Measurements from ENCODE around the gene PIH1D1. TPM values are rescaled to one million over a fixed set of nuclear protein-coding genes. Genes with fewer than 3 reads are reported as not detected.

Gene PIH1D1
- total RNA-seq, 2 experiments from 2014 or later = 124 to 126 TPM

- ATAC-seq (peak; percentile 51), DNase-seq (peak; percentile 56)
- Mint-ChIP-seq H3K36me3 (ENCODE audit: low read depth) (no peaks in the 10 kb centered on the region), H3K9me3 (no peaks in the 10 kb centered on the region), H3K4me1 (ENCODE audit: low read depth) (peaks cover 50% of the 10 kb centered on the region), H3K27me3 (peaks cover 85% of the 10 kb centered on the region), H3K27ac (no peak overlapping the region), H3K4me3 (peak overlapping the region; percentile 6)
- TF ChIP-seq CTCF (IDR thresholded peaks at IDR 0.05) = no peak
- CTCF ChIA-PET = interaction anchor here (1.9 kb wide), 1 partner anchor 32 kb away, joined by 10 read pairs; no protein-coding TSS in a partner anchor
- intact Hi-C loops (cut with micrococcal nuclease) = no loop called here
- POLR2A ChIA-PET = interaction anchor here (0.7 kb wide), 1 partner anchor 25 kb away, joined by 3 read pairs; no protein-coding TSS in a partner anchor
Observed at GRCh38 chr19:49423985-49424303, 27.7 kb downstream of the PIH1D1 start.

GRCh38 chr19:49423071-49423984 lies 28.3 kb downstream of the PIH1D1 start, which contains the start of gene PTH2:
PTH2 (minus strand) TSS chr19:49423441; CDS start chr19:49423339, 102 bp downstream.
- H3K27me3 Mint-ChIP-seq = peaks cover 83% of the 10 kb centered on the region
- TF ChIP-seq CTCF (IDR thresholded peaks at IDR 0.05) = no peak
- peak within 1 kb of the TSS; percentile 55 for H3K4me3 Mint-ChIP-seq
- no peaks in the 10 kb centered on the region for H3K9me3 Mint-ChIP-seq
- H3K36me3 Mint-ChIP-seq (ENCODE audit: low read depth) = no peaks in the 10 kb centered on the region
- CTCF ChIA-PET = interaction anchor here (1.9 kb wide), 1 partner anchor 31 kb away, joined by 10 read pairs; no protein-coding TSS in a partner anchor
- DNase-seq = no peak
- POLR2A ChIA-PET = interaction anchor here (1.0 kb wide), 1 partner anchor 24 kb away, joined by 3 read pairs; no protein-coding TSS in a partner anchor
- ATAC-seq = no peak
- intact Hi-C loops (cut with micrococcal nuclease) = no loop called here
- peaks cover 46% of the 10 kb centered on the region for H3K4me1 Mint-ChIP-seq (ENCODE audit: low read depth)
- no peak within 1 kb of the TSS for H3K27ac Mint-ChIP-seq

GRCh38 chr19:49422407-49423070 lies 29.1 kb downstream of the PIH1D1 start:
- peak; percentile 81 for ATAC-seq
- Mint-ChIP-seq H3K27me3 (peaks cover 81% of the 10 kb centered on the region), H3K4me3 (peak overlapping the region; percentile 55), H3K4me1 (ENCODE audit: low read depth) (peaks cover 41% of the 10 kb centered on the region), H3K27ac (no peak overlapping the region), H3K9me3 (no peaks in the 10 kb centered on the region), H3K36me3 (ENCODE audit: low read depth) (no peaks in the 10 kb centered on the region)
- intact Hi-C loops (cut with micrococcal nuclease) = no loop called here
- POLR2A ChIA-PET = interaction anchor here (1.0 kb wide), 1 partner anchor 25 kb away, joined by 3 read pairs; no protein-coding TSS in a partner anchor
- CTCF ChIA-PET = interaction anchor here (0.8 to 3.3 kb wide), 2 partner anchors 31 to 325 kb away, joined by 3 to 13 read pairs; no protein-coding TSS in a partner anchor
- peak; percentile 77 for DNase-seq
- TF ChIP-seq CTCF (IDR thresholded peaks at IDR 0.05) = peak; percentile 76

GRCh38 chr19:49421878-49422202 lies 29.8 kb downstream of the PIH1D1 start:
- ChIA-PET POLR2A (interaction anchor here (0.6 to 1.4 kb wide), 3 partner anchors 11 to 90 kb away, joined by 3 read pairs; no protein-coding TSS in a partner anchor), CTCF (interaction anchor here (0.8 to 3.3 kb wide), 4 partner anchors 22 to 324 kb away, joined by 3 to 13 read pairs (median 3); no protein-coding TSS in a partner anchor)
- Mint-ChIP-seq H3K4me1 (ENCODE audit: low read depth) (peaks cover 36% of the 10 kb centered on the region), H3K36me3 (ENCODE audit: low read depth) (no peaks in the 10 kb centered on the region), H3K27me3 (peaks cover 76% of the 10 kb centered on the region), H3K9me3 (no peaks in the 10 kb centered on the region), H3K27ac (no peak overlapping the region), H3K4me3 (no peak overlapping the region)
- intact Hi-C loops (cut with micrococcal nuclease) = no loop called here
- ATAC-seq (no peak), DNase-seq (no peak)
- TF ChIP-seq CTCF (IDR thresholded peaks at IDR 0.05) = no peak

Data from activated CD8-positive, alpha-beta T cell treated with anti-CD3 and anti-CD28 coated beads for 36 hours (primary cell).